HG02938 (cell line): ENCODE data around the gene SCUBE1.
A peak's percentile ranks its signal among the peaks of the same experiment; 100 is the strongest.
"Not testable (repeated sequence)": the region's sequence is repeated elsewhere in the genome, so short reads cannot be mapped to it uniquely, and the experiment has no call there.

Experiments used
- ATAC-seq: cut with Tn5 transposase; IDR thresholded peaks from one replicate; pipeline ENCODE4 v1.9.1; 2021; ENCODE audit warnings: mild to moderate bottlenecking, moderate library complexity; ENCODE audit not compliant: unreplicated experiment

SCUBE1 gene

GRCh38 chr22:43281394-43281793 is 61.8 kb downstream of the SCUBE1 start:
- ATAC-seq = no peak

GRCh38 chr22:43280523-43280886 is 62.7 kb downstream of the SCUBE1 start:
- ATAC-seq = not testable (repeated sequence)

- ATAC-seq = no peak
These were observed 63.2 kb downstream of the SCUBE1 start for GRCh38 chr22:43279867-43280522.

- no peak for ATAC-seq
These were observed 65.1 kb downstream of the SCUBE1 start for GRCh38 chr22:43277987-43278601.

- no peak for ATAC-seq
These were observed 66.1 kb downstream of the SCUBE1 start for GRCh38 chr22:43277091-43277490.

GRCh38 chr22:43276321-43276720 is 66.9 kb downstream of the SCUBE1 start:
- no peak for ATAC-seq

GRCh38 chr22:43275545-43276317 is 67.4 kb downstream of the SCUBE1 start:
- ATAC-seq = no peak

- ATAC-seq = no peak
These were observed 68.5 kb downstream of the SCUBE1 start for GRCh38 chr22:43274595-43275240.

GRCh38 chr22:43273902-43274484 is 69.2 kb downstream of the SCUBE1 start:
- no peak for ATAC-seq

GRCh38 chr22:43272869-43273318 is 70.3 kb downstream of the SCUBE1 start:
- ATAC-seq = no peak

GRCh38 chr22:43272301-43272700 is 70.9 kb downstream of the SCUBE1 start:
- no peak for ATAC-seq

- no peak for ATAC-seq
These were observed 72.2 kb downstream of the SCUBE1 start for GRCh38 chr22:43270949-43271348.

- ATAC-seq = no peak
These were observed 72.8 kb downstream of the SCUBE1 start for GRCh38 chr22:43270314-43270908.

GRCh38 chr22:43269646-43270045 is 73.5 kb downstream of the SCUBE1 start:
- no peak for ATAC-seq

GRCh38 chr22:43269246-43269645 is 73.9 kb downstream of the SCUBE1 start:
- ATAC-seq = no peak

GRCh38 chr22:43267981-43268660 is 75.1 kb downstream of the SCUBE1 start:
- ATAC-seq = no peak

- ATAC-seq = no peak
These were observed 75.7 kb downstream of the SCUBE1 start for GRCh38 chr22:43267332-43267980.

- no peak for ATAC-seq
These were observed 77.1 kb downstream of the SCUBE1 start for GRCh38 chr22:43266076-43266475.

GRCh38 chr22:43263645-43264514 is 79.3 kb downstream of the SCUBE1 start:
- ATAC-seq = peak; percentile 65
